OCI-LY7 (cell line): ENCODE results near the gene CLCN6.

Experiments
- EZH2phosphoT487 ChIP-seq: fragments of 200-600 bp; sonication (generic); IDR thresholded peaks from 2 replicates; pipeline ENCODE4 v1.6.1; 2018; ENCODE audit warnings: low read depth, borderline replicate concordance, mild to moderate bottlenecking, mixed run types, antibody characterized with exemption, low read length, moderate library complexity, mixed read lengths
- TF ChIP-seq, protein P1 (sequence below): fragments of 200-600 bp; sonication (generic); conservative IDR thresholded peaks from 2 replicates; pipeline ENCODE4 v1.5.1; 2014; ENCODE audit warnings: mild to moderate bottlenecking, antibody characterized with exemption, low read length, moderate library complexity, mixed read lengths

DNA sequence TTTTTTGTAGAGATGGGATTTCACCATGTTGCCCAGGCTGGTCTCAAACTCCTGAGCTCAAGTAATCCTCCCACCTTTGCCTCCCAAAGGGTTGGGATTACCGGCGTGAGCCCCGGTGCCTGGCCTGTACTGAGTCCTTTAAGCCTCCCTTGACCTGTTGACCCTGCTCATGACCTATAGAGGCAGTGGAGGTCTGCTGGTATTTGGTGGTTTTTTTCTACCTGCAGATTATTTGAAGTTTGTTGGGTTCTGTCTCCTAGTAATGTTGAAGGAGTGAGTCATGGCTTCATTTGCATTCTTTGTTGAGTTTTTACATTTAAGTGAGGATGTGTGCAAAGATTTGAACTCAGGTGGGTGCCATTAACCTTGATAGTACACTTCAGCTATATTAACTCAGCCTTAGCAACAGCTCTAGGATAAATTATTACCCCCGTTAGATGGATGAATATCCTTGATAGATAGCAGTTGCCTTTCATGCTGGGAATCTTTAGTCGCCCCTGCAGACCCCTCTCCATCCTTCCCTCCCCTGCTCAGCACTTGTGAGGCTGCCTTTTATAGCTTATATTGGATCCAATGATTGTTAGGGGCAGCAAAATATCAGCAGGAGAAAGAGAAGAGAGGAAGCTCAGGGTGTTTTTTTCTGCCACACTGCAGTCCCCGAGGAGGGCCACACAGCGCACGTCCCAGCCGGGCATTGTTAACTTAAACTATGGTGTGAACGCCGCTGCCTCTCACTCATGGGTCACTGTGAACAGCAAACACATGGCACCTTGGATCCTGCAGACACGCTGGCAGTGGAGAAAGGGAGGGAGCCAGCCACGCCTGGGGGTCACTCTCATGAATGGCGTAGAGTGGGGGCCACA is 67.6 kb downstream of the CLCN6 start:
- TF ChIP-seq, protein P1, sequence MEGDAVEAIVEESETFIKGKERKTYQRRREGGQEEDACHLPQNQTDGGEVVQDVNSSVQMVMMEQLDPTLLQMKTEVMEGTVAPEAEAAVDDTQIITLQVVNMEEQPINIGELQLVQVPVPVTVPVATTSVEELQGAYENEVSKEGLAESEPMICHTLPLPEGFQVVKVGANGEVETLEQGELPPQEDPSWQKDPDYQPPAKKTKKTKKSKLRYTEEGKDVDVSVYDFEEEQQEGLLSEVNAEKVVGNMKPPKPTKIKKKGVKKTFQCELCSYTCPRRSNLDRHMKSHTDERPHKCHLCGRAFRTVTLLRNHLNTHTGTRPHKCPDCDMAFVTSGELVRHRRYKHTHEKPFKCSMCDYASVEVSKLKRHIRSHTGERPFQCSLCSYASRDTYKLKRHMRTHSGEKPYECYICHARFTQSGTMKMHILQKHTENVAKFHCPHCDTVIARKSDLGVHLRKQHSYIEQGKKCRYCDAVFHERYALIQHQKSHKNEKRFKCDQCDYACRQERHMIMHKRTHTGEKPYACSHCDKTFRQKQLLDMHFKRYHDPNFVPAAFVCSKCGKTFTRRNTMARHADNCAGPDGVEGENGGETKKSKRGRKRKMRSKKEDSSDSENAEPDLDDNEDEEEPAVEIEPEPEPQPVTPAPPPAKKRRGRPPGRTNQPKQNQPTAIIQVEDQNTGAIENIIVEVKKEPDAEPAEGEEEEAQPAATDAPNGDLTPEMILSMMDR: no peak
- no peak for TF ChIP-seq EZH2phosphoT487
